ENCODE data around the gene AUNIP.

Gene AUNIP

GRCh38 chr1:25787760-25788166 lies 71.5 kb downstream of the AUNIP start:
- DNase-seq: no peak

- DNase-seq: no peak
Observed at GRCh38 chr1:25786887-25787759, 72.1 kb downstream of the AUNIP start.

GRCh38 chr1:25785333-25786067 lies 73.8 kb downstream of the AUNIP start:
- no peak for DNase-seq

- no peak for DNase-seq
Observed at GRCh38 chr1:25784575-25785051, 74.6 kb downstream of the AUNIP start.

All from central memory CD4-positive, alpha-beta T cell (primary cell).